ENCODE measurements around the gene JAML. TPM values are rescaled to one million over a fixed set of nuclear protein-coding genes. Genes with fewer than 3 reads are reported as not detected.
"Not testable (repeated sequence)": the region's sequence is repeated elsewhere in the genome, so short reads cannot be mapped to it uniquely, and the experiment has no call there.

JAML gene
- total RNA-seq, 1 experiment from 2014 or later, result not detected

- Mint-ChIP-seq H3K9me3 (ENCODE audit: low read depth, unreplicated experiment) (no peaks in the 10 kb centered on the region), H3K4me3 (ENCODE audit: low read depth, unreplicated experiment) (no peak overlapping the region), H3K36me3 (ENCODE audit: insufficient read depth, unreplicated experiment) (no peaks in the 10 kb centered on the region), H3K4me1 (ENCODE audit: low read depth, unreplicated experiment) (no peaks in the 10 kb centered on the region), H3K27me3 (ENCODE audit: unreplicated experiment) (peaks cover 39% of the 10 kb centered on the region), H3K27ac (ENCODE audit: unreplicated experiment) (no peak overlapping the region)
- intact Hi-C loops (cut with micrococcal nuclease; ENCODE audit: unreplicated experiment), result no loop called here
- CTCF ChIA-PET, result no interaction called here
- TF ChIP-seq, protein P1, sequence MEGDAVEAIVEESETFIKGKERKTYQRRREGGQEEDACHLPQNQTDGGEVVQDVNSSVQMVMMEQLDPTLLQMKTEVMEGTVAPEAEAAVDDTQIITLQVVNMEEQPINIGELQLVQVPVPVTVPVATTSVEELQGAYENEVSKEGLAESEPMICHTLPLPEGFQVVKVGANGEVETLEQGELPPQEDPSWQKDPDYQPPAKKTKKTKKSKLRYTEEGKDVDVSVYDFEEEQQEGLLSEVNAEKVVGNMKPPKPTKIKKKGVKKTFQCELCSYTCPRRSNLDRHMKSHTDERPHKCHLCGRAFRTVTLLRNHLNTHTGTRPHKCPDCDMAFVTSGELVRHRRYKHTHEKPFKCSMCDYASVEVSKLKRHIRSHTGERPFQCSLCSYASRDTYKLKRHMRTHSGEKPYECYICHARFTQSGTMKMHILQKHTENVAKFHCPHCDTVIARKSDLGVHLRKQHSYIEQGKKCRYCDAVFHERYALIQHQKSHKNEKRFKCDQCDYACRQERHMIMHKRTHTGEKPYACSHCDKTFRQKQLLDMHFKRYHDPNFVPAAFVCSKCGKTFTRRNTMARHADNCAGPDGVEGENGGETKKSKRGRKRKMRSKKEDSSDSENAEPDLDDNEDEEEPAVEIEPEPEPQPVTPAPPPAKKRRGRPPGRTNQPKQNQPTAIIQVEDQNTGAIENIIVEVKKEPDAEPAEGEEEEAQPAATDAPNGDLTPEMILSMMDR (IDR thresholded peaks at IDR 0.05; ENCODE audit: unreplicated experiment), result no peak
- no peak for DNase-seq
- no TSS peak for BruUV-seq (replicated peaks)
Measured at GRCh38 chr11:118184784-118185579, 39.8 kb downstream of the JAML start.

DNA sequence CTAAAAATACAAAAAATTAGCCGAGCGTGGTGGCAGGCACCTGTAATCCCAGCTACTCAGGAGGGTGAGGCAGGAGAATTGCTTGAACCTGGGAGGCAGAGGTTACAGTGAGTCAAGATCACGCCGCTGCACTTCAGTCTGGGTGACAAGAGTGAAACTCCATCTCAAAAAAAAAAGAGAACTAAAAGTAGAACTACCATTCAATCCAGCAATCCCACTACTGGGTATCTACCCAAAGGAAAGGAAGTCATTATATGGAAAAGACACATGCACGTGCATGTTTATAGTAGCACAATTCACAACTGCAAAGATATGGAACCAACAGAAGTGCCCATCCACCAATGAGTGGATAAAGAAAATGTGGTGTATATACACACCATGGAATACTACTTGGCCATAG lies 41.1 kb downstream of the JAML start:
- H3K4me1 Mint-ChIP-seq (ENCODE audit: low read depth, unreplicated experiment); H3K9me3 Mint-ChIP-seq (ENCODE audit: low read depth, unreplicated experiment); intact Hi-C loops (cut with micrococcal nuclease; ENCODE audit: unreplicated experiment); H3K4me3 Mint-ChIP-seq (ENCODE audit: low read depth, unreplicated experiment); BruUV-seq (replicated peaks); CTCF ChIA-PET; H3K36me3 Mint-ChIP-seq (ENCODE audit: insufficient read depth, unreplicated experiment); H3K27ac Mint-ChIP-seq (ENCODE audit: unreplicated experiment); DNase-seq: not testable (repeated sequence)
- H3K27me3 Mint-ChIP-seq (ENCODE audit: unreplicated experiment), result peaks cover 27% of the 10 kb centered on the region

DNA sequence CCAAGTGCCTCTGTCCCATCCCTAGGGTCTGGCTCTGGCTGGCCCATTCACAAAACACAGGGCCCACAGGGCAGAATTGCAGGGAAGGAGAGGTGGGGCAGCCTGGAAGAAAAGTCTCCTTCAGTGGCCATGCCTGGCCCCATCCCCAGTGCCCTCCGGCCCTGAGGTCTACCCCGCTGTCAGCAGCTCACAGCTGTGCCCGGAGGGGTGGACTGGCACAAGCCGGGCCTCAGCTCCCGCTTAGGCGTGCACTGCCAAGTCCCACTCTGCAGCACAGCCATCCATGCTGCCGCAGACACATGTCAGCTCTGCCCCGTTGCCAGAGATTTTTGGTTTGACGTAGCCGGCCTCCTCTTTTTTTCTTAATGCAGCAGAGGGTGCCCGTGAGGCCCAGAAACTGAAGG lies 44.5 kb downstream of the JAML start:
- peaks cover 7% of the 10 kb centered on the region for H3K4me1 Mint-ChIP-seq (ENCODE audit: low read depth, unreplicated experiment)
- H3K4me3 Mint-ChIP-seq (ENCODE audit: low read depth, unreplicated experiment), result no peak overlapping the region
- intact Hi-C loops (cut with micrococcal nuclease; ENCODE audit: unreplicated experiment), result no loop called here
- peaks cover 14% of the 10 kb centered on the region for H3K27me3 Mint-ChIP-seq (ENCODE audit: unreplicated experiment)
- BruUV-seq (replicated peaks), result no TSS peak
- H3K9me3 Mint-ChIP-seq (ENCODE audit: low read depth, unreplicated experiment), result no peaks in the 10 kb centered on the region
- no peak for DNase-seq
- no peaks in the 10 kb centered on the region for H3K36me3 Mint-ChIP-seq (ENCODE audit: insufficient read depth, unreplicated experiment)
- CTCF ChIA-PET, result interaction anchor here (1.5 kb wide), 1 partner anchor 9 kb away, joined by 3 read pairs; no protein-coding TSS in a partner anchor
- TF ChIP-seq, protein P1 (IDR thresholded peaks at IDR 0.05; ENCODE audit: unreplicated experiment), result no peak
- no peak overlapping the region for H3K27ac Mint-ChIP-seq (ENCODE audit: unreplicated experiment)

DNA sequence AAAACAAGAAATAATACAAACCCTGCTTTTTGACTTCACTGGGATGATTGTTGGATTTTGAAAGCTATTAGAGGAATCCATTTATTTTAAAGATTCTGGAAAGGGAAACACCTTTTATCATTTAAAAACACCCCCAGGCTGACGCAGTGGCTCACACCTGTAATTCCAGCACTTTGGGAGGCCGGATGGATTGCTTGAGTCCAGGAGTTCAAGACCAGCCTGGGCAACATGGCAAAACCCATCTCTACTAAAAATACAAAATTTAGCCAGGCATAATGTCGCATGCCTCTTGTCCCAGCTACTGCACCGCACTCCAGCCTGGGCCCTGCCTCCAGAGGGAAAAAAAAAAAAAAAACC lies 48.1 kb downstream of the JAML start:
- Mint-ChIP-seq H3K4me3 (ENCODE audit: low read depth, unreplicated experiment) (no peak overlapping the region), H3K4me1 (ENCODE audit: low read depth, unreplicated experiment) (peaks cover 18% of the 10 kb centered on the region), H3K36me3 (ENCODE audit: insufficient read depth, unreplicated experiment) (no peaks in the 10 kb centered on the region), H3K27ac (ENCODE audit: unreplicated experiment) (no peak overlapping the region), H3K9me3 (ENCODE audit: low read depth, unreplicated experiment) (no peaks in the 10 kb centered on the region), H3K27me3 (ENCODE audit: unreplicated experiment) (peaks cover 20% of the 10 kb centered on the region)
- CTCF ChIA-PET, result no interaction called here
- BruUV-seq (replicated peaks), result no TSS peak
- no peak for DNase-seq
- intact Hi-C loops (cut with micrococcal nuclease; ENCODE audit: unreplicated experiment), result no loop called here
- TF ChIP-seq, protein P1 (IDR thresholded peaks at IDR 0.05; ENCODE audit: unreplicated experiment), result no peak
